ENCODE data around the gene PTK6.

The PTK6 gene

GRCh38 chr20:63534831-63535651 is 2.1 kb downstream of the PTK6 start:
- no peaks in the 10 kb centered on the region for H3K9me3 ChIP-seq (ENCODE audit: control insufficient read depth, low read length)
- H3K4me1 ChIP-seq (ENCODE audit: control insufficient read depth, insufficient read depth, low read length), result no peaks in the 10 kb centered on the region
- H3K27me3 ChIP-seq (ENCODE audit: control insufficient read depth, insufficient read depth, low read length, poor library complexity, severe bottlenecking), result no peaks in the 10 kb centered on the region
- no peaks in the 10 kb centered on the region for H3K36me3 ChIP-seq (ENCODE audit: control insufficient read depth, insufficient read depth, low read length)
- 87 to 88% methylated on average over 49 of the region's 49 CpGs for WGBS, 2 experiments
- H3K4me3 ChIP-seq (ENCODE audit: insufficient read depth, low read depth, low read length), result no peak overlapping the region
- H3K27ac ChIP-seq (ENCODE audit: insufficient read depth, low read depth, low read length, poor library complexity, severe bottlenecking), result no peak overlapping the region

GRCh38 chr20:63534427-63534830 is 2.7 kb downstream of the PTK6 start:
- no peak overlapping the region for H3K27ac ChIP-seq (ENCODE audit: insufficient read depth, low read depth, low read length, poor library complexity, severe bottlenecking)
- no peaks in the 10 kb centered on the region for H3K4me1 ChIP-seq (ENCODE audit: control insufficient read depth, insufficient read depth, low read length)

GRCh38 chr20:63533871-63534393 is 3.2 kb downstream of the PTK6 start:
- Histone ChIP-seq H3K27me3 (ENCODE audit: control insufficient read depth, insufficient read depth, low read length, poor library complexity, severe bottlenecking) (no peaks in the 10 kb centered on the region), H3K4me1 (ENCODE audit: control insufficient read depth, insufficient read depth, low read length) (no peaks in the 10 kb centered on the region), H3K9me3 (ENCODE audit: control insufficient read depth, low read length) (no peaks in the 10 kb centered on the region), H3K36me3 (ENCODE audit: control insufficient read depth, insufficient read depth, low read length) (no peaks in the 10 kb centered on the region), H3K4me3 (ENCODE audit: insufficient read depth, low read depth, low read length) (no peak overlapping the region), H3K27ac (ENCODE audit: insufficient read depth, low read depth, low read length, poor library complexity, severe bottlenecking) (no peak overlapping the region)
- WGBS, 2 experiments, result 92% methylated on average over 28 of the region's 28 CpGs

More at GRCh38 chr20:63534427-63534830, 2.7 kb downstream of the PTK6 start:
- WGBS, 2 experiments, result 89 to 90% methylated on average over 12 of the region's 12 CpGs
- no peak overlapping the region for H3K4me3 ChIP-seq (ENCODE audit: insufficient read depth, low read depth, low read length)
- no peaks in the 10 kb centered on the region for H3K27me3 ChIP-seq (ENCODE audit: control insufficient read depth, insufficient read depth, low read length, poor library complexity, severe bottlenecking)
- H3K9me3 ChIP-seq (ENCODE audit: control insufficient read depth, low read length), result no peaks in the 10 kb centered on the region
- H3K36me3 ChIP-seq (ENCODE audit: control insufficient read depth, insufficient read depth, low read length), result no peaks in the 10 kb centered on the region

- WGBS, 2 experiments, result 92 to 93% methylated on average over 14 of the region's 14 CpGs
- H3K27me3 ChIP-seq (ENCODE audit: control insufficient read depth, insufficient read depth, low read length, poor library complexity, severe bottlenecking), result no peaks in the 10 kb centered on the region
- H3K9me3 ChIP-seq (ENCODE audit: control insufficient read depth, low read length), result no peaks in the 10 kb centered on the region
- H3K27ac ChIP-seq (ENCODE audit: insufficient read depth, low read depth, low read length, poor library complexity, severe bottlenecking), result no peak overlapping the region
- no peaks in the 10 kb centered on the region for H3K4me1 ChIP-seq (ENCODE audit: control insufficient read depth, insufficient read depth, low read length)
- H3K36me3 ChIP-seq (ENCODE audit: control insufficient read depth, insufficient read depth, low read length), result no peaks in the 10 kb centered on the region
- H3K4me3 ChIP-seq (ENCODE audit: insufficient read depth, low read depth, low read length), result no peak overlapping the region
Measured at GRCh38 chr20:63533388-63533787, 3.8 kb downstream of the PTK6 start.

GRCh38 chr20:63532449-63532971 is 4.7 kb downstream of the PTK6 start:
- Histone ChIP-seq H3K9me3 (ENCODE audit: control insufficient read depth, low read length) (no peaks in the 10 kb centered on the region), H3K36me3 (ENCODE audit: control insufficient read depth, insufficient read depth, low read length) (no peaks in the 10 kb centered on the region), H3K27ac (ENCODE audit: insufficient read depth, low read depth, low read length, poor library complexity, severe bottlenecking) (no peak overlapping the region), H3K4me3 (ENCODE audit: insufficient read depth, low read depth, low read length) (no peak overlapping the region), H3K27me3 (ENCODE audit: control insufficient read depth, insufficient read depth, low read length, poor library complexity, severe bottlenecking) (no peaks in the 10 kb centered on the region), H3K4me1 (ENCODE audit: control insufficient read depth, insufficient read depth, low read length) (no peaks in the 10 kb centered on the region)
- 94 to 95% methylated on average over 24 of the region's 24 CpGs for WGBS, 2 experiments

- Histone ChIP-seq H3K9me3 (ENCODE audit: control insufficient read depth, low read length) (no peaks in the 10 kb centered on the region), H3K36me3 (ENCODE audit: control insufficient read depth, insufficient read depth, low read length) (no peaks in the 10 kb centered on the region), H3K27ac (ENCODE audit: insufficient read depth, low read depth, low read length, poor library complexity, severe bottlenecking) (no peak overlapping the region), H3K4me3 (ENCODE audit: insufficient read depth, low read depth, low read length) (no peak overlapping the region), H3K27me3 (ENCODE audit: control insufficient read depth, insufficient read depth, low read length, poor library complexity, severe bottlenecking) (no peaks in the 10 kb centered on the region), H3K4me1 (ENCODE audit: control insufficient read depth, insufficient read depth, low read length) (no peaks in the 10 kb centered on the region)
- WGBS, 2 experiments, result 92 to 94% methylated on average over 27 of the region's 27 CpGs
Measured at GRCh38 chr20:63531686-63532448, 5.3 kb downstream of the PTK6 start.

- Histone ChIP-seq H3K27me3 (ENCODE audit: control insufficient read depth, insufficient read depth, low read length, poor library complexity, severe bottlenecking) (no peaks in the 10 kb centered on the region), H3K27ac (ENCODE audit: insufficient read depth, low read depth, low read length, poor library complexity, severe bottlenecking) (no peak overlapping the region), H3K36me3 (ENCODE audit: control insufficient read depth, insufficient read depth, low read length) (no peaks in the 10 kb centered on the region), H3K4me3 (ENCODE audit: insufficient read depth, low read depth, low read length) (no peak overlapping the region), H3K9me3 (ENCODE audit: control insufficient read depth, low read length) (no peaks in the 10 kb centered on the region), H3K4me1 (ENCODE audit: control insufficient read depth, insufficient read depth, low read length) (no peaks in the 10 kb centered on the region)
- 93 to 94% methylated on average over 14 of the region's 14 CpGs for WGBS, 2 experiments
Measured at GRCh38 chr20:63530788-63531160, 6.4 kb downstream of the PTK6 start.

GRCh38 chr20:63529861-63530787 is 7.1 kb downstream of the PTK6 start:
- 92 to 93% methylated on average over 39 of the region's 39 CpGs for WGBS, 2 experiments
- H3K36me3 ChIP-seq (ENCODE audit: control insufficient read depth, insufficient read depth, low read length), result no peaks in the 10 kb centered on the region

GRCh38 chr20:63529180-63529860 is 7.9 kb downstream of the PTK6 start:
- Histone ChIP-seq H3K27ac (ENCODE audit: insufficient read depth, low read depth, low read length, poor library complexity, severe bottlenecking) (no peak overlapping the region), H3K36me3 (ENCODE audit: control insufficient read depth, insufficient read depth, low read length) (no peaks in the 10 kb centered on the region), H3K9me3 (ENCODE audit: control insufficient read depth, low read length) (no peaks in the 10 kb centered on the region), H3K4me3 (ENCODE audit: insufficient read depth, low read depth, low read length) (no peak overlapping the region), H3K27me3 (ENCODE audit: control insufficient read depth, insufficient read depth, low read length, poor library complexity, severe bottlenecking) (no peaks in the 10 kb centered on the region), H3K4me1 (ENCODE audit: control insufficient read depth, insufficient read depth, low read length) (no peaks in the 10 kb centered on the region)
- WGBS, 2 experiments, result 92 to 93% methylated on average over 27 of the region's 27 CpGs

More at GRCh38 chr20:63529861-63530787, 7.1 kb downstream of the PTK6 start:
- H3K4me1 ChIP-seq (ENCODE audit: control insufficient read depth, insufficient read depth, low read length), result no peaks in the 10 kb centered on the region
- no peaks in the 10 kb centered on the region for H3K27me3 ChIP-seq (ENCODE audit: control insufficient read depth, insufficient read depth, low read length, poor library complexity, severe bottlenecking)
- H3K4me3 ChIP-seq (ENCODE audit: insufficient read depth, low read depth, low read length), result no peak overlapping the region
- H3K9me3 ChIP-seq (ENCODE audit: control insufficient read depth, low read length), result no peaks in the 10 kb centered on the region
- H3K27ac ChIP-seq (ENCODE audit: insufficient read depth, low read depth, low read length, poor library complexity, severe bottlenecking), result no peak overlapping the region
